Stimulated activated CD4-positive, alpha-beta T cell treated with anti-CD3 and anti-CD28 coated beads, TNF-alpha, amount 100 ng/mL, for 24 hours (primary cell): ENCODE results near the gene GSDMA.

Source experiments
- DNase-seq, 3 experiments: peaks; one replicate each; pipeline ENCODE4 v3.0.0-alpha.2; 2020; ENCODE audit warnings: low read depth in 3 of 3

GSDMA gene, protein sequence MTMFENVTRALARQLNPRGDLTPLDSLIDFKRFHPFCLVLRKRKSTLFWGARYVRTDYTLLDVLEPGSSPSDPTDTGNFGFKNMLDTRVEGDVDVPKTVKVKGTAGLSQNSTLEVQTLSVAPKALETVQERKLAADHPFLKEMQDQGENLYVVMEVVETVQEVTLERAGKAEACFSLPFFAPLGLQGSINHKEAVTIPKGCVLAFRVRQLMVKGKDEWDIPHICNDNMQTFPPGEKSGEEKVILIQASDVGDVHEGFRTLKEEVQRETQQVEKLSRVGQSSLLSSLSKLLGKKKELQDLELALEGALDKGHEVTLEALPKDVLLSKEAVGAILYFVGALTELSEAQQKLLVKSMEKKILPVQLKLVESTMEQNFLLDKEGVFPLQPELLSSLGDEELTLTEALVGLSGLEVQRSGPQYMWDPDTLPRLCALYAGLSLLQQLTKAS

DNA sequence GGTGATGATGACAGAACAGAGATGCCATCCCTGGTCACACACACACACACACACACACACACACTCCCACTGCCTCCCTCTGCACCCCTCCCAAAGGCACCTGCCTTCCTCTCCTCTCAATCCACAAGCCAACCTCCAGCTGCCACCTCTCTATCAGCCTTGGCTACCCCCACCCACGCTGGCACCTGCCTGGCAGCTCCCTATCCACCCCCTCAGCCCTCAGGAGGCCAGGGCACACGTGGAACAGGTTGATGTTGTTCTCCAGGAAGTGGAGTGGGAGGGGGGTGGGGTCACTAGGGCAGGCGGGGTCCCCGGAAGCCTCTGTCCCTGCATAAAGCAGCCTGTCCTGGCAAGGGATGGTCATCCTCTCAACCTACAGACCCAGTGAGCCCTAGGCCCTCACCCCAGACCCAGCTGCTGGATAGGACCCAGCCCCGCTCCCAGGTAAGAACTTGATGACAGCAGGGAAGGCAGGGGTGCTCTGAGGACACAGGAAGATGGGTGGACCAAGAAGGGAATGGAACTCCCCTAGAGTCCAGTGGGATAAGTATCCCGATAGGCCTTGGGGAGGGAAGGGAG lies at the start of gene GSDMA:
GSDMA (plus strand) TSS at position 363 of the 579 bp plus-strand sequence. CDS start 2,684 bp downstream, outside the sequence.
- peak in 1 of 3 experiments; percentile 2 for DNase-seq

DNA sequence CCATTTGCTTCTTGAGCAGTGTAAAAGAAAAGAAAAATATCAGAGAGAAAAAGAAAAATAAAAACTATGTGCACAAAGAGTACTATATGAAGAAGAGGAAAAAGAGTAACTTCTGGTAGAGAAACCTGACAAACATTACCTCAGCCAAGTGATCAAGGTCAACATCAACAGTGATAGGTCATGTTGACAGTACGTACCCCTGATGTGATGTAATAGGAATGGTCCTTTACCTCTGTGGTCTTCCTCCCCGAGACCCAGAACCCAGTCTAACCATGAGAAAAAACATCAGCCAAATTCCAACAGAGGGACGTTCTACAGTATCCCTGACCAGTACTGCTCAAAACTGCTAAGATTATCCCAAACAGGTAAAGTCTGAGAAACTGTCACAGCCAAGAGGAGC lies 48.8 kb upstream of the GSDMA start:
- DNase-seq: no peak

DNA sequence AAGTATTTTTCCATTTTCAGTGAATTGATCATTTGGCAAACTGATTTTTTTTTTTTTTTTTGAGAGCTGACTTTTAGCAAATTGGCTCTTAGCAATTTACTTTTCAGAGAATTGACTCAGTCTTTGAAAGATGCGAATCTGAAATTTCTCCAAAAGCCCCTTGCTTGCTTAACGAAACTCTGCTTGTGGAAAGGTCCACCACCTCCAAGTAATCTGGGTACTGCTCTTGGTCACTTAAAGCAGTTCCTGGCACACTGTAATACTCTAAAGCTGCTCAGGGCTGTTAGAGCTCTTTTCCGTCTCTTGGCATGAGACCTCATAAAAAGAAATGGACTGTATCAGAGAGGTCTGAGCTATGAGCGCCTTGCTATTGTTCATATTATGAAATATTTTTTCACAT lies 47.2 kb upstream of the GSDMA start:
- DNase-seq: no peak

DNA sequence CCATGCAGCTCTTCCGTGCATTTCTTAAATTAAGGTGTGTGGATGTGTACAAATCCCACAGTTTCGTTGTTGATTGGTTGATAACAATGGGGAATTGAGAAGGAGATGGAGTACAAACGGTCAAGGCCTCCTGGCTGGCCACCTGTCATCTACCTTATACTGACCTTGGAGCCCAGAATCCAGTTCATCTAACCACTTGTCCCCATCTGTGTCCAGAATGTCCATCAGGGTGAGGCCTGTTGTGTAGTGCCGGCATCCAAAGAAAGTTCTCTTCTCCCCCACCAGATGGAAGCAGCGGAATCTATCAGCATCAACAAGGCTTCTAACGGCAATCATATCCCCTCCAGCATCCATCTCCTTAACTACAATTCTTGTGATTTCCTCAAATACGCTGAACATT lies 45.9 kb upstream of the GSDMA start:
- no peak for DNase-seq

DNA sequence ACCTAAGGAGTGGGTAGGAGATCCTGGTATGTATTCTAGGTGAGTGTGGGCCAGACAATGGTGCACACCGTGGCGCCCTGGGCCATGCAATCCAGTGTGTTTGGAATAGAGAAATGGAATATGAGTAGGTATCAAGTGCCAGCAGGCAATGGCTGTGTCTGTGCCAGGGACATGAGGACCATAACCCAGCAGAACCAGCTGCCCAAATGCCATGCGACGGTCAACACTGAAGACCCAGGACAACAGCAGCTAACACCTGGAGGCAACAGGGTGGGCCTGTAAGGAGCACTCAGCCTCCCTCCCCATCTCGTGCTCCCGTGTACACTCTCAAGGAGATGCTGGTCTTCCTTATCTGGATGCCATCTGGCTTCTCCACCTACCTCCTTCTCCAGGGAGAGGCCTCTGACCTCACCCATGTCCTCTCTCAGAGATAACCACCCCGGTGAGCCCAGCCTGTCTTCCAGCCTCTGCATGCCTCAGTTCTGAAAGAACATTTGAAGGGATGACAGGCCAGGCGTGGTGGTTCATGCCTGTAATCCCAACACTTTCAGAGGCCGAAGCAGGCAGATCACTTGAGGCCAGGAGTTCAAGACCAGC lies 43.6 kb upstream of the GSDMA start:
- DNase-seq: no peak

DNA sequence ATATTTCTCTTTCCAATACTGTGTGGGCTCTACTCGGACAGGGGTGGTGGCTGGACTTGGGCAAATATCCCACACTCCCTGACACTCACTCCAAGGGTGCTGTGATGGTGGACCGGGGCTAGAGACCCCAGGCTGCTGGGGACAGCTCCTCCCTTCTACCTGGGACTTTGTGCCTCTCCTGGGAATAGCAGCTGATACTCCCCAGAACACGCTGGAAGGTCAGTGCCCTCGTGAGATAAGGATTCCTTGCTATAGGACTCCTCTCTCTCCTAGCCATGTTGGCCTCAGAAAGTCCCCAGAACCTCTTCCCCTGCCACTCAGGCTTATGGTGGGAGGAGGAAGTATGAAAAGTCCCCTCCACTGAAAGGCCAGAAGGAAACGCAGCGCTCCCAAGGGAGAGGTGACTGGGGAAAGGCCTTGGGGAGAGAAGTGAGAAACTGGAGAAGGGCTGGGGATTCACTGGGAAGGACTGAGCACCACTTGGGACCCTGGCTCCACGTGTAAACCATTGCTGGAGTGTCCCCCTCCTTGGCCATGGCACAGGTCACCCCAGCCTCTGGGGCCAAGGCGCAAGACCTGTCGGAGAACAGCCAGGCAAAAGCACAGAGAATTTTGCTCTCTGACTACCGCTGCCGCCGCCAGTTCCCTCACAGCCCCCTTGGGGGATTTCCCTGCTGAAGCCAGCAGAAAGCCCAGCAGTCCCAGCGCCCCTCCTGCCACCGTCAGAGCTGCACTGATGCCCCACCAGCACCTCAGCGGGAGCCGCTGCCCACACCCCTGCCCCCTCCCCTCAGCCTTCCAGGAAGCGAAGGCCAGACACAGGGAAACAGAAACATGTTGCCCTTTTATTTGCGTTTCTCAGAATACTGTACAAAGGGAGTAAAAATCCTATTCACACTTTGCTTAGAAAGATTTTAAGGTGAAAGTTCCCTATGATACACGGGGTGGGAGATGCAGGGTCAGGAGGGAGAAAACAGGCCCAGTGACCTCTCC lies 42.3 kb upstream of the GSDMA start:
- peak in 1 of 3 experiments; percentile 69 for DNase-seq

DNA sequence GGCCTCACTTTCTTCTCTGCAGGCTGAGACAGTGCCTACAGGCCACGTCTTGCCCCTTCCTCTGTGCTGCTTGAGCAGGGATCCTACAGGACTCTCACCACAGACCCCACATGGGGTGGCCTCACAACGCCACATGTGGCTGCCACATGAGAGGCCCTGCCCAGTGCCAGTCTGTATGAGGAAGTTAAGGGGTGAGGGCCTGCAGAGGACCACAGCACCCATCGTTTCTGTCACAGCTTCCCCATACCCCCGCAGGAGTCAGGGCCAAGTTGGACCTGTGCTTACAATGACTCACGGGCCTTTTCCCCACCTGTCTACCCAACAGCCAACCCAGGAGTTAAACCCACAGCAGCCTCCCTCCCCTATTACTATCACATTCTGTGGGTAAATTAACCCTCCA lies 41.5 kb upstream of the GSDMA start:
- DNase-seq: peak in 1 of 3 experiments; percentile 26

DNA sequence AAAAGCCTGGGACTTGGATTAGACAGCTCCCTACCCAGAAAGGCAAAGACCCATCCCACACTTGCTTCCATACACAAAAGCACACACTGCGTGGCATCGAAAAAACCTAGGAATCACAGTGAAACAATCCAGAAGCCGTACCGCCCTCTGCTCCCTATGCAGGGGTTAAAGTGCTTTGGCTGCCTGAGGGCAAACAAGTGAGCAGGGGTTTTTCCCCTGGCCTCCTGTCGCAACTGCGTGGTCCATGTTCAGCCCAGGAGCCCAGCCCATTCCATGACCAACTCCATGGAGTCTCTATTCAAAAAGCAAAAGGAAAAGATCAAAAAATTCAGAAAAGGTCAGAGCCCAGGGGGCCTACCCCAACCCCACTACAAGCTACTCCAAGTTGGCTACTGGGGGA lies 40.8 kb upstream of the GSDMA start:
- DNase-seq: no peak

DNA sequence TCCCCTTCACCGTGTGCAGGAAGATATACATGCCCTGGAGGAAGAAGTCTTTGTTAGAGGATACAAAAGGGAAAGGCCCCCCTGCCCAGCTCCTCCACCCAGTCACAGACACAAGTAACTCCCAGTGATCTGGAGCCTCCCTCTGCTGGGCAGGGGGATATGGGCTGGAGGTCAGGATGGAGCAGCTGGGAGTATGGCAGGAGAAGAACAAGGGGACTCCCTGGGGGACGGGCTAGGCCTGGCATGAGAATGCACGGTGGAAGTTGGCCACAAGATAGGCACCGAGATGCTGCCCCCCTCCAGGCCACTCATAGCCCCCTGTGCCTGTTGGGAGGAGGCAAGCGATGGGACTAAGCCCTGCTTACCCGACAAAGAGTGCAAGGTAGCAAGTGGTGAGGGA lies 39.6 kb upstream of the GSDMA start:
- no peak for DNase-seq

DNA sequence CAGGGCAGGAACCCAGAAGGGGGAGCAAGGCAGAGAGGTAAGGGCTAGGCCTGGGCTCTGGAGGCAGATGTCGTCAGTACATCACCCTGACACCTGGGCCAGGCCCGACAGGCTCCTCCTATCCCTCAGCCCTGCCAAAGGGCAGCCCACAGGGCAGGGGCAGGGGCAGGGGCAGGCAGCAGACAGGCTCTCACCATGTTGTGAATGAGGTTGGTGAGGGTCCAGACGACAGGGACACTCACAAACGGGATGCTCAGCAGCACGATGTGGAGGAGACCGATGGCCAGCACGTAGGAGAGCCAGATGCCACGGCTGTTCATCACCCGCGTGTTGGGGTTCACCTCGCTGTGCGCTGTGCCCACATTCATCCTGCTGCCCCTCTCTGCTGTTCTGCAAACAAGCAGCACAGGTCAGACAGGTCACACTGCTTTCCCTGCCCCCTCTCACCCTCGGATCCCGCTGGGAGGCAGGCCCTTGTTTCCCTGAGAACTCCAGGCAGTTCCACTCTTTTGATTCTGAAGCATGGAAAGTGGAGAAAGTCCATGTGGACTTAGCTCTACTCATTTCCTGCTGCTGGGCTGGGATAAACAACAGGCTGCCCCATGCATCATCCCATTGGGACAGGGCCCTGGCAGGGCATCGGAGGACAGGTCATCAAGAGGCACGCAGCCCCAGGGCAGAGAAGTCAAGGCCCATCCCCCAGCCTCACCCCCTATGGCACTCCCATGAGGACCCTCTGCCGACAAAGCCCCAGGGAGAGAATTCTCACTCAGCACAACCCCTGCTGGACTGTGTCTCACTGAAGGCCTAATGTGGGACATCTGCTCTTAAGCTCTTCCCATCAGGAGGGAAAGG lies 38.7 kb upstream of the GSDMA start:
- no peak for DNase-seq

DNA sequence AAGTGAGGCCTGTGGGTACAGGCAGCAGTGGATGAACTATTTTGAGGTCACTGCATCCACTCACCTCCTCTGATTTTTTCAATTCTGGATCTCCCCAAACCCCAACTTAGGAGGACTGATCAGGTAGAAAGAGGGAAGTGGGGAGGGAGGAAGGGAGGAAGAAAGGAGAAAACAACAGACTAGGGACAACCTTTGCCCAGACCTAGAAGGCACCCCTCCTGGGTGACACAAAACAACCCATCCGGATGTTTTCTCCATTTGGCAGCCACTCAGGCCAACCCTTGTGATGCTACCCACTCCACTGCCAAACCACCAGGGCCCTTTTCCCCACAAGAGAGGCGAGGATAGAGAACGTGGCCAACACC lies 38.1 kb upstream of the GSDMA start:
- DNase-seq: no peak

DNA sequence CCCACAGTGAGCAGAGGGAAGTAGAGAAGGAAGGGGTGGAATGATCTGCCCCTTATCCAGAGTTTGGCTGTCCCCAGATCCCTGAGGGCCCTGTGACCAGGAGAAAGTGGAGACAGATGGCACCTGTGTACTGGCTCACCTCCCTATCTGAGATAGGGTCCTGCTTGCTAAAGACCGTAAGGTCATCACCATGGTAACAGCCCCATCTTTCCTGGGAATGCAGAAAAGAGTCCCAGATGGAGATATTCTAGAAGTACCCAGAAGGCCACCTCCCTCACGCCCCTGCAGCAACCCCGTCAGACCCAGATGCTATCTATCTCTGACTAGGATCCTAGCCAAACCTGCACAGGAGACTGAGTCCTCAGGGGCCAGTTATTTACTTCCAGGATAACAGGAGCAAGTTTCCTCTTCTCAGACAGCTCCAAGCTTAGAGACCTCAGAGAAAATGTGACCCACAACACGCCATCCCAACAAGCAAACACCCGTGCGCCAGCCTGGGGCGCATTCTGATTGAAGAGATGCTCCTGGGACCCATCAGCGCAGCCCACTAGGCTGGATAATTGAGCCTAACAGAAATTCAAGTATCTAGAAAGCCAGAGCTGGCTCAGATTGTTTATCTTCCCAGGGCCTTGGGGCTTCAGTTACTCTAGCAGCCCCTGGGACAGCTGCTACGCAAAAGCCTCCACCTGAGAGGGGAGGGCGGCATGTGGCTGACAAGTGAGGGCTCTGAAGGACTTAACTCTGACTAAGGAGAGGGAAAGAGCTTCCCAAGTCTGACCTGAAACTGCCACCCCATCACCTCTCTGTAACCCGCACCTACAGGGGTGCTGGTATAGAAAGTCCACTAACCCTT lies 37.3 kb upstream of the GSDMA start:
- DNase-seq: no peak

DNA sequence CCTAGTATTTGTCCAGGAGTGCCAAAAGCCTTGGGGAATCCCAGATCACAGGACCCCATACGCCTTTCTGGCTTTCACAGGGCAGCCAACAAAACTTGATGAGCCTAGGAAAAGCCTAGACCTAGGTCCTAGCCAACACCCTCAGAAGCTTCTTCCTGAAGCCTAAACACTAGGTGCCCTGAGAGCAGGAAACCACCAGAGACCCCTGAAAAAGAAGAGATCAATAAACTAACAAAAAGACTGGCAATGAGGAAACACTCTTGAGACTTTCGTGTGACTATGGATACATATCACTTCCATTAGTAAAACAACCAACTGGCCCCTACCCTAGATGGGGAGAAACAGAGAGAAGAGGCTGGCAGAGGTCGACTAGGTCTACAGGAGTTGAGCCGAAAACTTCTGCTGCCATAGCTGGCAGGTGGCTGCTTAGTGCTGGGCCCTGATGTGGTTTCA lies 36.6 kb upstream of the GSDMA start:
- no peak for DNase-seq

DNA sequence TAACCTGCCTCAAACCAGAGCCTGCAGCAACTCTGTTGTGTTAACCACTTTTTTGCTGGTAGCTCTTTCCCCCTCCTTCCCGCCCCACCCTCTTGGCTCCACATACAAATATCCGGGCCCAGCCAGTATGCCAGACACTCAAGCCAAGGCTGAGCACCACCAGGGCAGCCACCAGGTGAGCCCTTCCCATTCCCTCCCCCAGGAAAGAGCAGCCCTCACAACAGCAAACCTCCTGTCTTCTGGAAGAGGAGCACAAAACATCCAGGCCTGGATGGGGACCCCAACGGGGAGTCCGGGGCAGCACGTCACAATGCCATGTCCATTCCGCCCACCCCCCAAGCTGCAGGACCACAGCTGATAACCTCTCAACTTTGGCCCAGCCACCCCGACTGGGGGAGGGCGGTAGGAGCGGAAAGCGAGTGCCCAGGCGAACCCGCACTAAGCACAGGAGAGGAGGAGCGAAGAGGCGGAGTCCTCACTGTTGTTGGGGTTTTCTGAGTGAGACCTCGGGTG lies 36.2 kb upstream of the GSDMA start:
- DNase-seq: peak in 1 of 3 experiments; percentile 55

DNA sequence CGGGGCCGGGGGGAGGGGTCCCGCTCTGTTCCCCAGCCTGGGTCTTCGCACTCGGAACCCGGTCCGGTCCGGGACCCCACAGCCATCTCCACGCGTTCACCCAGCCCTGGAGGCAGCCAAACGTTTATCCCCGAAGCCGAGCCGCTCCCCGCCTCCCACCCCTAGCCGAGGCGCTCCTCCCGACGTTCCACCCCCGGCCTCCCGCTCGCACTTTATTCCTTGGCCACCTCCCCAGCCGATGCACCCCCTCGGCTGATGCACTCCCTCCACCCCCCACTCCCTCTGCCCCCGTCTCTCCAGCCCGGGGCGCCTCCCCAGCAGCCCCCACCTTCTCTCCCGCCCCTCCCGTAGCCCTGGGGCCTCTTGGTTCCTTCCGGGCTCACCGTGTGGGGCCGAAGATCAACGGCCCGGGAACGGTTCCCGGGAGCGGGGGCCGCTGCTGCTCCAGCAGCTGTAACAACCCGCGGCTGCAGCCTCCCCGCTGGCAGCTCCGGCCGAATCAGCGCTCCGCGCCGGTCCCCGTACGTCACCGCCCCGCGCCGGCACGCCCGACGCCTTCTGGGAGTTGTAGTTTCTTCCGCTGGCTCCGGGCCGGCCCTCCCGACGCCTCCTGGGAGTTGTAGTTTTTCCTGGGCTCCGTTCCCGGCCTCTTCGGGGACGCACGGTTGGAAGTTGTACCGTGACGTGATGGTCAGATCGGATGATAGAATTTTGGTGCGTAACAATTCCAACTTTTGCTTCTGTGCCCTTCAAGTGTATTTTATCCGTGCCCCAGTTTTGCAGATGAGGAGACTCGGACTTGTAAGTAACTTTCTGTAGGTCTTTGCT lies 35.5 kb upstream of the GSDMA start, which contains the start of the genes LRRC3C and ORMDL3:
LRRC3C (plus strand) TSS at position 632 of the 828 bp plus-strand sequence. CDS start 13,792 bp downstream, outside the sequence.
ORMDL3 (minus strand) TSS at position 501 of the 828 bp plus-strand sequence. CDS start 3,398 bp downstream, outside the sequence.
- DNase-seq: peak; percentile 82 to 91 (median 89)

DNA sequence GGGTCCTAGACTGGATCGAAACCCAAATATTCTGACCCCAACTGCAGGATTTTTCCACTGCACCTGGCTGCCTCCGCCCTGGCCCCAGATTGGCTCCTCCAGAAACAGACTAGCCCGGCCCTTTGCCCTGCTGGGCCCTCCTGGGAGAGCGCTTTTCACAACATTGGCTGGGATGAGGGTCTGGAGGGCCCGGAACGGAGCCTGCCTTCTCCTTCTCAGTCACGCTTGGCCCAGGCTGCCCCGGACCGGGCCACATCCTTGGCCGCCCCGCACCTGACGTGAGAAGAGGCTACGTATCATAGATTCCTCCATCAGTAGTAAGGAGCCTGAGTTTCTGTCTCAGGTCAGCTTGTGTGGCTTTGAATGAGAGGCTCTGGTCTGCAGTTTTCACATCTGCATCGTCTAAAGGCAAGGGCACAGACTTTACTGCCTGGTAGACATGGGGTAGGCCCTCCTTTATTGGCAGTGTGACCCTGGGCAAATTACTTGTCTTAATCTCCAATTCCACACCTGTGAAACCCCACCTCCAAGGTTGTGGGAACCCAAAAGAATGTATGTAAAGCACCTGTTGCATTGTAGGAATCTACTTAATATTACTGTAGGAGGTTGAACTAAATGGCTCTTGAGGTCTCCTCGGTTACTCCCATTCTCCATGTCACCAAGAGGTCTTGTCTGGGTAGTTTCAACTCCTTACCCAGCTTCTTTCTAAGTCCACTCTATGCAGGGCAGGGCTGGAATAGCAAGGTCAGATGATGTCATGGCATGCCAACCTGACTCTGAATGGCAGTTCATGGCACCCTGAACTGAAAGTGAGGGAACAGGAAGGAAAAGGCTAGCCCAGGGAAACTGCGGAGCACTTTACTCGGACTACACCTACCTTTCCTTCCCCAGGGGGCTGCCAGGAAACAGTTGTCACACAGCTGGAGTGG lies 34.6 kb upstream of the GSDMA start:
- DNase-seq: no peak
